HG02759 (cell line): ENCODE data around the gene DBP.
"Not testable (repeated sequence)": the region's sequence is repeated elsewhere in the genome, so short reads cannot be mapped to it uniquely, and the experiment has no call there.

ENCODE experiments used
- ATAC-seq: cut with Tn5 transposase; IDR thresholded peaks from one replicate; pipeline ENCODE4 v1.9.1; 2021; ENCODE audit warnings: mild to moderate bottlenecking, moderate library complexity; ENCODE audit not compliant: unreplicated experiment

The DBP gene, protein sequence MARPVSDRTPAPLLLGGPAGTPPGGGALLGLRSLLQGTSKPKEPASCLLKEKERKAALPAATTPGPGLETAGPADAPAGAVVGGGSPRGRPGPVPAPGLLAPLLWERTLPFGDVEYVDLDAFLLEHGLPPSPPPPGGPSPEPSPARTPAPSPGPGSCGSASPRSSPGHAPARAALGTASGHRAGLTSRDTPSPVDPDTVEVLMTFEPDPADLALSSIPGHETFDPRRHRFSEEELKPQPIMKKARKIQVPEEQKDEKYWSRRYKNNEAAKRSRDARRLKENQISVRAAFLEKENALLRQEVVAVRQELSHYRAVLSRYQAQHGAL

DNA sequence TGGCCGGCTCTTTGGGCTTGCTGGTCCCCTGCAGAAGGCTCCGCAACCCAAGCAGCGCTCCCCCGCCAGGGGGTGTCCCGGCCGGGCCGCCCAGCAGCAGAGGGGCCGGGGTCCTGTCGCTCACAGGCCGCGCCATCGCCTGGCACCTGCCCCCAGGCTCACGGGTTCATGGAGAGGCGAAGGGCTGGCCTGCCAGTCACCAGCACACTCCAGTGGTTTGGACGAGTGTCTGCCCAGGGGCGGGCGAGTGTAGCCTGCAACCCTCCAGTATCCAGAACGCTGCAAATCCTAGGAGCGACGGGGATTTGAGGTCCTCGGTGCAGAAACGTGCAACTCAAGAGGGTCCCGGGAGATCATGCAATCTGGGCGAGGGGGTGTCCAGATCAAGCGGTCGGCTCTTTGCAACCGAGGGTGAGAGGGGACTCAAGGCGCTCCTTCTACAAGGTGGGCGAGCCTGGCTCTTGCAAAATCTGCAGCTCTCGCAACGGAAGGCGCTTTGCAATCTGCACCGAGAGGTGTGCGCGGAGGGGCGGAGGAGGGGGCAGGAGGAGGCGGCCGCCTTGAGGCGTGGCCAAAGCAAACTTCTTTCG, at the start of gene DBP:
DBP (minus strand) TSS at position 521 of the 590 bp plus-strand sequence; CDS start at position 136, 385 bp downstream.
- no peak for ATAC-seq

DNA sequence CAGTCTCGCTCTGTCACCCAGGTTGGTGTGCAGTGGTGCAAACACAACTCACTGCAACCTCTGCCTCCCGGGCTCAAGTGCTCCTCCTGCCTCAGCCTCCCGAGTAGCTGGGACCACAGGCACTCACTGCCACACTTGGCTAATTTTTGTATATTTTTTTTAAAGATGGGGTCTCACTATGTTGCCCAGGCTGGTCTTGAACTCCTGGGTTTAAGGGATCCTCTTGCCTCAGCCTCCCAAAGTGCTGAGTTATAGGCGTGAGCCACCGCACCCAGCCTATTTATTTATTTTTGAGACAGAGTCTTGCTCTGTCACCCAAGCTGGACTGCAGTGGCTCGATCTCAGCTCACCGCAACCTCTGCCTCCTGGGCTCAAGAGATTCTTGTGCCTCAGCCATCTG, 49.5 kb upstream of the DBP start:
- ATAC-seq = not testable (repeated sequence)

DNA sequence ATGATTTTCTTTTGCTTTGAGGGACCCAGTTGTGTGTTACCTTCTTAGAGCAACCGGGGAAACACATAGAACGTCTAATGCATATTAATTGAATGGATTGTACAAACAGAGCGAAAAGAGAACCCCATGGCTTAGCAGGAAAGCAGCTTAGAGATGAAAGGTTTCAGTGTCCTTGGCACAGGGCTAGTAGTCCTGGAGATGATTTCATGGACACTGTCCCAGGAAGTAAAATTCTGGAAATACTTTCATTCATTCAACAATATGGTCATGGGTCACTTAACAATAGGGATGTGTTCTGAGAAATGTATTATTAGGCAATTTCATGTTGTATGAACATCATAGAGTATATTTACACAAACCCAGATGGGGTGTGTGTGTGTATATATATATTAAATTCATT, 48.9 kb upstream of the DBP start:
- no peak for ATAC-seq

DNA sequence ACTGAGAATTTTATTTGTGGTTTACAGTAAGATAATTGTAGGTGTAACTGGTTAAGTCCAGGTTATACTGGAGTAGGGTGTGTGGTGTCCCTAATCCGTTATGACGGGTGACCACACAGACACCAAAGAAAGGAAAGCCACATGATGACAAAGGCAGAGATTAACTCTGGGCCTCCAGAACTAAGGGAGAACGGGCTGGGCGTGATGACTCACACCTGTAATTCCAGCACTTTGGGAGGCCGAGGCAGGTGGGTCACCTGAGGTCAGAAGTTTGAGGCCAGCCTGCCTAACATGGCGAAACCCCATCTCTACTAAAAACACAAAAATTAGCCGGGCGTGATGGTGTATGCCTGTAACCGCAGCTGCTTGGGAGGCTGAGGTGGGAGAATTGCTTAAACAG, 48.4 kb upstream of the DBP start:
- no peak for ATAC-seq

DNA sequence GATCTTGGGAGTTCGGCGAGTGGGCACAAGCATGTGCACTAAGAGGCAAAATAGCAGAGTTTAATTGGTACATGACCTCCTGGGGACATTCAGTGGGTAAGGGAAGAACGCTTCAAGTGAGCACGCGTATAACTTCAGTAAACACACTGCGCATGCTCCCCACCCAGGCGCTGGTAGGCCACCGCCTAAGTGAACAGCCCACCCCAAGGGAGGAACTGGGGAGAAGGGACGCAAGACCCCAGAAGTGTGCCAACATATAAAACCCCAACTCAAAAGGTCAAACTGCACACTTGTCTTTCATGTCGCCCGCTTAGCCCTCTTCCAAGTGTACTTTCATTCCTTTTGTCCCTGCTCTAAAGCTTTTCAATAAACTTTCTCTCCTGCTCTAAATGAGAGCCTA, 46.2 kb upstream of the DBP start:
- no peak for ATAC-seq

DNA sequence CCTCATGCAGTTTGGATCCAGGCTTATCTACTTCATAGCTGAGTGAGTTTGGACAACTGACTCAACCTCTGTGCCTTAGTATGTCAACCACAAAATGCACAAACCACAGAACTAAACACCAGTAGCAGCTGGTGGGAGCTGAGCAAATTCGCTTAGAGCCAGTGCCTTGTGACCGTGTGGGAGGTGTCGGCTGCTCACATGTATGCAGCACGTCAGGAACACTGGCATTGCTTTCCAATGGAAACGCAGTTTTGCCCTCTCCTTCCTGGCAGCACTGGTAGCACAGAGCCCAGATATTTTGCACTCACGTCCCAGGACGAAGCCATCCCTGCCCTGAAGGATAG, 43.9 kb upstream of the DBP start:
- no peak for ATAC-seq

DNA sequence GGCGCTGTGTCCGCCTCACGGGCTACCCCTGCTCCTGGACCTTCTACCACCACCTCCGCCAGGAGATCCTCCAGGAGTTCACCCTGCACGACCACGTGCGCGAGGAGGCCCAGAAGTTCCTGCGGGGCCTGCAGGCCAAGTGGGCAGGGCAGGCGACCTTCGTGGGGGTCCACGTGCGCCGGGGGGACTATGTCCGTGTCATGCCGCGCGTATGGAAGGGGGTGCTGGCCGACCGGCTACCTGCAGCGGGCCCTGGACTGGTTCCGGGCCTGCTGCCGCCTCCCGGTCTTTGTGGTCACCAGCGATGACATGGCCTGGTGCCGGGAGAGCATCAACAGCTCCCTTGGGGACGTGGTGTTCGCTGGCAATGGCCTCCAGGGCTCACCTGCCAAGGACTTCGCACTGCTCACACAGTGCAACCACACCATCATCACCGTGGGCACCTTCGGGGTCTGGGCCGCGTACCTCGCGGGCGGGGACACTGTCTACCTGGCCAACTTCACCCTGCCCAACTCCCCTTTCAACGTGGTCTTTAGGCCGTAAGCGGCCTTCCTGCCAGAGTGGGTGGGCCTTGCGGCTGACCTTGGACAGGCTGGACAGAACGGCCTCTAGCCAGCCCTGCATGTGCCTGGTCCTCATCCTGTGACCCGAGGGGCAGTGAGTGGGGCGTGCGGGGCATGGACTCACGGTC, 43.4 kb upstream of the DBP start:
- no peak for ATAC-seq

DNA sequence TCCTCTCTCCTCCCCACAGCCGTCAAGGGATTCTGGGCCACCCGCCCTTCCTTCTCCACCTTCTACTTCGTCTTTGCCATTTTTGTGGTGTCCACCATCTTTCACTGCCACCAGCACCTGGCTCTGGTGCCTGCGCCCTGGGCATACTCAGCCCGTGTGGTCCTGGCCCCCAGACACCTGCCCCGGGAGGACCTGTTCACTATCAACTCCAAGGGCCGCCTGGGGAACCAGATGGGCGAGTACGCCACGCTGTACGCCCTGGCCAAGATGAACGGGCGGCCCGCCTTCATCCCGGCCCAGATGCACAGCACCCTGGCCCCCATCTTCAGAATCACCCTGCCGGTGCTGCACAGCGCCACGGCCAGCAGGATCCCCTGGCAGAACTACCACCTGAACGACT, 42.8 kb upstream of the DBP start:
- not testable (repeated sequence) for ATAC-seq

DNA sequence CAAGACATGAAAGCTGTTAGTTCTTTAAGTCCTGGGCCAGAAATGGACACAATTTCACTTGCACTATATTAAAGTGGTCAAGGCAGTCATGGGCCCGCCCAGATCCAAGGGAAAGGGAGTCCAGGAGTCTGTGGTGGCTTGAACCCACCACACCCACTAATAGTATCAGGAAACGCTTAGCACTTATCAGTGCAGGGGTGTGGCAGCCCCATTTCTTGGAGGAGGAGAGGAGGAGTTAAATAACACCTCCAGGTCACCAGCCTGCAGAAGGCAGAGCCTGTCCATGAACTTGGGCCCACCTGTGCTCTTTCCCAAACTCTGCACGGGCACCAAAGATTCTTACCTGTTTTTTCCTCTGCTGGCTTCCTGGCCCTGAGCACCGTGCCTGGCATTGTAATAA, 41.0 kb upstream of the DBP start:
- ATAC-seq = no peak

DNA sequence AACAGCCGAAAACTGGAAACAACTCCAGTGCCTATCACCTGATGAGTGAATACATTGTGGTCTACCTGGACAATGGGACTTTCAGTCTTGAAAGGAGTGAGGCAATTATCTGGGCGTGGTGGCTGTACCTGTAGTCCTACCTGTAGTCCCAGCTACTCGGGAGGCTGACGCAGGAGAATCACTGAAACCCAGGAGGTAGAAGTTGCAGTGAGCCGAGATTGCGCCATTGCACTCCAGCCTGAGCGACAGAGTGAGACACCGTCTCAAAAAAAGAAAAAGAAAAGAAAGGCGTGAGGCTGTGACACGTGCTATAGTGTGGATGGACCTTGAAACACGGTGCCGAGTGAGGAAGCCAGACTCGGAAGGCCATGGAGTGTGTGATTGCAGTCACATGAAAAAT, 39.7 kb upstream of the DBP start:
- ATAC-seq = no peak

DNA sequence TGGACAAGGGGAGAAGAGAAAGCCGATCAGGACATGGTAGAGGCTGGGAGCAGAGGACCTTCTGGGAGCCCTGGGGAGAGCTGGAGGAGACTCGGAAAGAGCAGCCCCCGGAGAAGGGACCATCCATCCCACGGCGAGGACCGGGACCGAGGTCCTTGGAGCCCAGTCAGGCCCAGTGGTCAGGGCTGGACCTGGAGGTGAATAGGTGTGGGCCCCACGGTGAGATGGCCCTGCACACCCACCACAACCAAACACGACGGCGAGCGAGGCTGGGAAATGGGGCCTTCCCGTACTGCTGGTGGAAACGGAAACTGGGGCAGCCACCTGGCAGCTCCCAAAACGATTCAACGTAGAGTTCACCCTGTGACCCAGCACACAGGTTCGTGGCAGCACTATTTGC, 39.3 kb upstream of the DBP start:
- ATAC-seq = no peak

DNA sequence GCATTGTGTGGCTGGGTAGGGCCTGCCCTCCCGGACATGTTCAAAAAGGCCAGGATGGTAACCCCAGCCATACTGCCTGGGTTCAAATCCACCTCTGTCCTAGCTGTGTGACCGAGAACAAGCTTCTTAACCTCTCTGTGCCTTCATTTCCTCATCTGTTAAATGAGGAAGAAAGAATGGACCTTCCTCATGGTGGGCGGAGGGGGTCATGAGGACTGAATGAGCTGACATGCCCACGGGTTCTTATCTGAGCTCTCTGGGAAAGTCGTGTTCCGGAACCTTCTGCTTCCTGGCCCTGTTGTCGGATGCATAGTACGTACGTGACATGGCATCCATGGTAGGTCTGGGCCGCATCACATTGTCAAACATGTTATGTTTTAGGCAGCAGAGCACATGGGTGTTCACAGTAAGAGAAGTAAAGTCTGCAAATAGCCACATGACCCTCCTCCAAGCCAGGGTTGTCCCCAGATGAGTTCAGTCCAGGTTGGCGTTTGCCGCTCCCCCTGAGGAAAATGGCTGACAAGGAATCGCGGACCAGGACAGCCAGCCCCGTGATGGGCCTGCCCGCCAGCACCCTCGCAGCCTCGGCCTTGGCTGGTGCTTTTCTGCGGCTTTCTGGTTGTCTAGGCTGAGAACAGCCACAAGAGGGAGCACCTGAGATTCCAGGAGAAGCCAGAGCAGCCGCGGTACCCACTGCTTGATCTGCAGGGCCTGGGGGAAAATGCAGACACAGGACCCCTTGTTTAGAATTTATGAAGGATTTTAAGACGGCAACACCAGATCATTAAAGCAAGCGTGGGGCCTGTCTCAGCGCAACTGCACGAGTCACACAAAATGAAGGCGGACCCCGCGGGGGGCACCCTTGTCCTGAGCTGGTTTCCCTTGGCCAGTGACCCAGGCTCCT, 38.0 kb upstream of the DBP start:
- ATAC-seq = no peak

DNA sequence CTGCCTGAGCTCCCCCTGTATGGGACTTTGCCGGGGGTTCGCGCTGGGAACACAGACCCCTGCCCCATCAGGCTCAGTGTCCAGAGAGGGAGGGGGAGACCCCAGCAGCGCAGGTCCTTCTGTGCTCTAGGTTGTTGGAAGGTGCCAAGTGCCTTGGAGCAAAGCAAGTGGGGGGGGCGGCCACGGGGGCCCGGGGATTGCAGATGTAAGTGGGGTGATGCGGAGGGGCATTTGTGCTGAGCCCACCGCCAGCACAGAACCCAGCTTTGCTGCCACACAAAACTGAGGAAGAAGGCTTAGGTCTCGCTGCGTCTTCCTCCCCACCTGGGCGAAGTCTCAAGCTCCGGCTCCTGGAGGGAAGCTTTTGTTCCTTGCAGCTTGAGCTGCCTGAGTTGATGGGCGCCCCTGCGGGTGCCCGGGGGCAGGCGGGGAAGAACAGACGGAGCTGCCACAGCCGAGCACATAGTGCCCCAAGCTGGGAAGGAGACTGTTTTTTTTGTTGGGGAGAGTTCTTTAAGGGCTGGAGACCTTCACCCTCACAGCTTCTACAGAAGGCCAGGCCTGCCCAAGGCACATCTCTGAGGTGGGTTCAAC, 37.1 kb upstream of the DBP start:
- ATAC-seq = no peak

DNA sequence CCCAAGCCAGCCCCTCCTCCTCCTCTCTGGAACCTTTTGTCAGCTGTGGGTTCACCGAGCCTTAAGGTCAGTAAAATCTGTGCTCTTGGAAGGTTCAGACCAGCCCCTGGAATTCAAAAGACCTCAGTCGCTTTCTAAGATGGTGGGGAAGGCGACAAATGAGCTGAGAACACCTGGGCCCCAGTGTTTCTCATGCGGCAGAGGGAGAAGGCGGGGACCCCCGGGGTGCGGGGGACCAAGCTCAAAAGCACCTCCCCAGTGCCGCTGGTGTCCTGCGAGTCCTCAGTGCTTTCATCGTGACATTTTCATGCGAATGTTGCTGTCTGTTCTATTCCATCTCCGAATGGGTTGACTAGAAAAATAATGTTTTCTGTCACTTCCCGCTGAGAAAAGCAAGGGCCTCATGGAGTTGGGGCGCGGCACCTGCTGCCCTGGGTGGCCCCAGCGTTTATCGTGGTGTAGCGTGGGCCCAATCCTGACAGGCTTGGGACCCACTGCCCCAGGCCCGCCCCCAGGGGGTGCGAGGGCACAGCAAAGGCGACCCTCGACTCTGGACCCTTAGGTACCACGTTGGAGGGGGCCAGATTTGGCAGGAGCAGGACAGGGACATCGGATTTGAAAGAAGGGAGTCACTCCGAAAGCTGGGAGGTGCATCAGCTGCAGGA, 36.4 kb upstream of the DBP start:
- ATAC-seq = no peak

DNA sequence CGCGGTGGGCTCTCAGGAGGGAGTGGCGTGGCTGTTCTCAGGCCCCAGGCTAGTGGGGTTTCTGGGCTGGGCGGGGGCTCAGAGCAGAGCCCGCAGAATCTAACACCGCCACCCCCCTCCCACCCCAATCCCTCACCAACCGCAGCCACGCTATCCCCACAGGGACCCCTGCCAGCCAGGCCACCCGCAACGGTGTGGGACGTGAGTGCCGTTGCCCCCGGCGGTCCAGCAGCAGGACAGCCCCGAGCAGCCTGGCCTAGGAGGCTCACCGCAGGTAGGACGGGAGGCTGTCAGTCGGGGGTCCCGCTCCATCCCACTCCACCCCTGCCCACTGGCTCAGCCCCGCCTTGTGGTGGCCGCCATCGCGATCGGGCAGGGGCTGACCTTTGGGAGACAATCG, 35.8 kb upstream of the DBP start, which contains the start of gene NTN5:
NTN5 (minus strand) TSS at position 24 of the 400 bp plus-strand sequence. CDS start 2,031 bp downstream, outside the sequence.
- ATAC-seq = no peak

DNA sequence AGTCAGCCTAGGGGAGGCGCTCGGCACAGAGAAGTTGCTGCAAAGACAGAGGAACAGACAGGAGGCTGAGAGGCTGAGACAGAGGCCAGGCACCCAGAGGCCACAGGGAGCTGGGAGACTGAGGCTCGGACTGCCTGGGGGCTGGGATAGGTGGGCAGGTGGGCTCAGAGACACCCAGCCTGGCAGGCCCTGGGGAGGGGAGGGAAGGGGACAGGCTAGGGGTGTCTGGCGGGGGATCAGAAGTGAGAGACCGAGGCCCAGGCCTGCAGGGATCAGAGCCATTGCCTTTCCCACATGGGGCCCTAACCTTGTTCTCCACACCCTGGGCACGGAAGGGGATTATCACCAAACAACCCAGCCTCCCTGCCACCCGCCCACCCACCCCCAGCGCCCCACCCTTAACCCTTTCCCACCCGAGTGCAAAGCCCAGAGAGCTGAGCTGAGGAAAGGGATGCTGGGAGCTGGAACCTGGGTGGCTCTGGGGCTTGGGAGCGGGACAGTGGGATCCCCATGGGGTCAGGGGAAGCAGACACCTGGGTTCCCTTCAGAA, 34.3 kb upstream of the DBP start:
- no peak for ATAC-seq

DNA sequence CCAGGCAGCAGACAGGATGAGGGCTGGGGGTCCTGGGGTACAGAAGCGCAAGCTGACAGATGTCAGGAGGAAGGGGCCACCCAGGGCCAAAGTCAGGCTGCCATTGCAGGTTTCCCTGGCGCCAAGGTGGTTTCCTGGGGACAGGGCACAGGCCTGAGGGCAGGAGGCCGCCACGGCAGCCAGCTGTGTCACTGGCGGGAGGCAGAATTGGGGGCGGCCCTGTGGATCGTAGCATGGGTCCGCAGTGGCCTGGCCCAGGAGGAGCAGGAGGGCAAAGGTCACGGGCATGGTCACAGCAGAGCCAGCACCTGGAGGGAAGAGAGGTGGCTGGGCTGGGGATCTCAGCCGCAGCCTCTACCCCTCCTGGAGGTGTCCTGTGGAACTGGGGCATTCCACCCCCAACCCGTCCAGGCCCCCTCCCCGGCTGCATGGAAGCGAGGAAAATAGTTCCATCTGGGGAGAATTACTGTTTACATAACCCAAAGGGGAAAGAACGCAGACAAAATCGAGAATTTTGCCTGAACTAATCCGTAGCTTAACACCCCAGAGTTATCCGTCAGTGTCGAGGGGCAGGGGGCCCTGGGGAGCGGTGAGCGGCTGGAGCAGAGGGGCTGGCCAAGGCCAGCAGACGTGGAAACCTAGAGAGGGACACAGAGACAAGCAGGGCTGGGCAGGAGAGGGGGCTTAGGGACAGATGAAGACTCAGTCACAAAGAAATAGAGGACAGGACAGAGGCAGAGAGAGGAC, 33.7 kb upstream of the DBP start:
- no peak for ATAC-seq

DNA sequence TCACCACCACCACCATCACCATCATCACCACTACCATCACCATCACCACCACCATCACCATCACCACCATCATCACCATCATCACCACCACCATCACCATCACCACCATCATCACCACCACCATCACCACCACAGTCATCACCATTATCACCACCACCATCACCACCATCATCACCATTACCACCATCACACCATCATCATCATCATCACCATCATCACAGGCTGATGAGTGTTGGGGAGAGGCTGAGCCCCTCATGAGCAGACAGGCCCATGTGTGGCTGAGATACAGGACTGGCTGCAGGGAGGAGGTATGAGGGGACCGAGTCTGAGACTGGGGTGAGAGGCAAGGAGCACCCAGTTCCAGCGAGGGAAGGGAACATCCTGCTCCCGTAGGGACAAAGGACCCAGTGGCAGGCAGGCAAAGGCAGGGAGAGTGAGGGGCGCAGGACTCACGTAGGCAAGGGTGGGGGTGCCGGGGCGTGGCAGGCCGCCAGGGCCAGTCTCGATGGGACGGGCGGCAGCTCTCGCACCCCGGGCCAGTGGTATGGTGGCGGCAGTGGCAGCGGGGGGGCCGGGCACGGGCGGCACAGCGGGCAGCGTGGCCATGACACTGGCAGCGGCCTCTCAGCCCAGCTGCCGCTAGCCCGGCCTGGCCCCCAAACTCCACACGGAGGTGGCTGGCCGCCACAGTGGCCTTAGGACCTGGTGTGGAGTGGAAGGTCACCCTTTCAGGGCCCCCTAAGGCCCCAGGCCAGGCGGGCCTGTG, 32.9 kb upstream of the DBP start:
- ATAC-seq = no peak

DNA sequence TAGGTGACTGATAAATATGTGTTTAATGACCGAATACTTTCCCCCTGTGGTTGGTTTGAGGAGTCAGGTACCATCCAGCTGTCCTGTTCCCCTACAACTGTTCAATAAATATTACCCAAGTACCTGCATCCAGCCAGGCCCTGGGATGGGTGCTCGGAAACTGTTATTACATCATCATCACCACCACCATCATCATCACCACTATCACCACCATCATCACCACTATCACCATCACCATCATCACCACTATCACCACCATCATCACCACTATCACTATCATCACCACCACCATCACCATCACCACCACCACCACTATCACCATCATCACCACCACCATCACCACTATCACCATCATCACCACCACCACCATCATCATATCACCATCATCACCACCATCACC, 31.6 kb upstream of the DBP start:
- no peak for ATAC-seq
